WTC11 (cell line): ENCODE data around the gene MACROD2.

Experiments
- CTCF ChIP-seq: fragments of 200-600 bp; IDR thresholded peaks from 2 replicates; pipeline ENCODE4 v1.8.0; 2022; ENCODE audit warnings: antibody characterized with exemption
- E2F1 ChIP-seq: sonication (generic); formaldehyde crosslinking; IDR thresholded peaks from 2 replicates; pipeline ENCODE4 v1.8.0; 2022; ENCODE audit warnings: mild to moderate bottlenecking, missing genetic modification reagents
- E2F4 ChIP-seq: sonication (generic); formaldehyde crosslinking; IDR thresholded peaks from 2 replicates; pipeline ENCODE4 v1.8.1; 2022; ENCODE audit warnings: low read depth, mild to moderate bottlenecking, moderate library complexity, missing genetic modification reagents, borderline replicate concordance
- MLX ChIP-seq: sonication (generic); formaldehyde crosslinking; IDR thresholded peaks from 2 replicates; pipeline ENCODE4 v1.8.1; 2023; ENCODE audit warnings: mild to moderate bottlenecking, missing genetic modification reagents, moderate library complexity
- PREB ChIP-seq: sonication (generic); formaldehyde crosslinking; IDR thresholded peaks from 2 replicates; pipeline ENCODE4 v1.8.1; 2022; ENCODE audit warnings: mild to moderate bottlenecking, missing genetic modification reagents, moderate library complexity, borderline replicate concordance
- SMAD3 ChIP-seq: sonication (generic); formaldehyde crosslinking; IDR thresholded peaks from 2 replicates; pipeline ENCODE4 v1.8.0; 2022; ENCODE audit warnings: missing genetic modification reagents, mild to moderate bottlenecking, borderline replicate concordance
- USF1 ChIP-seq: sonication (generic); formaldehyde crosslinking; IDR thresholded peaks from 2 replicates; pipeline ENCODE4 v1.8.0; 2022; ENCODE audit warnings: mild to moderate bottlenecking, missing genetic modification reagents

- TF ChIP-seq PREB (CRISPR knock-in tag): no peak
- no peak for TF ChIP-seq MLX (CRISPR knock-in tag)
- no peak for TF ChIP-seq SMAD3 (CRISPR knock-in tag)
- TF ChIP-seq E2F4 (CRISPR knock-in tag): no peak
- no peak for TF ChIP-seq E2F1
- no peak for TF ChIP-seq USF1
- no peak for TF ChIP-seq CTCF
Observed at GRCh38 chr20:14915356-14915755, 920.0 kb downstream of the MACROD2 start.
